HG03354 (cell line): ENCODE data around the gene GUCY2D.
"Not testable (repeated sequence)": the region's sequence is repeated elsewhere in the genome, so short reads cannot be mapped to it uniquely, and the experiment has no call there.

Experiments
- ATAC-seq: cut with Tn5 transposase; IDR thresholded peaks from one replicate; pipeline ENCODE4 v1.9.1; 2021; ENCODE audit warnings: mild to moderate bottlenecking; ENCODE audit not compliant: unreplicated experiment, poor library complexity, severe bottlenecking

The GUCY2D gene

DNA sequence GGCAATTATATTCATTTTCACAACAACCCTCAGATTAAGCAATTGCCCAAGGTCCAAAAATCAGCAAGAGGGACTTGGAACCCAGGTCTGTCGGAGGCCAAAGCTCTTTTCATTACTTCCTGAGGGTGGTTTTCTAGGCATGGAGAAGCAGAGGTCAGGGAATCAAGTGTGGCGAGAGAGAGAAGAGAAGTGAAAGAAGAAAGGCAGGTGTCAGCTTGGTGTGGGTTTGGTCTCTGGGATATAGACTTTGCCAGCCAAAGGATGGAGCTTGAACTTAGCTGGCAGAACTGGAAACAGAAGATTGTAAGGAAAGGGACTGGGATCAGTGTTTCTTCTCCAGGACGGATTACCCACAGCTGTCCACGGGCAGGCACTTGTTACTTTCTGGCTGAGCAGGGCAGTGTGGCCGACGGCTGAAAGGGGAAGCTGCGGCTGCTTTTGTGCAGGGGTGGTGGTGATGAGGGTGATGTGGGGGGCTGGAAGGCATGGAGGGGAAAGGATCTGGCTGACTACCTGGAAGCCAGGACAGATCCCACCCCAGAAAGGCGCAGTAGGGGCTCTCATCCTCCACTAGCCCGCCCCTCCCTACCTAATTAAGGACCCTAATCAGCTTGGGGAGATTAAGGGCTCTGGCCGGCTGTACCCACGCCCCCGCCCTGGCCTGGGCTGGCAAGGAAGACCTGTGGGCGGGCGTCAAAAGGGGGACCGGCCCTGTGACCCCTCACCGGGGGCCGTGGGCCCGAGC is at the start of gene GUCY2D:
Gene GUCY2D, plus strand, starts transcription at position 640 of the 745 bp plus-strand sequence. CDS start 433 bp downstream, outside the sequence.
- no peak for ATAC-seq

DNA sequence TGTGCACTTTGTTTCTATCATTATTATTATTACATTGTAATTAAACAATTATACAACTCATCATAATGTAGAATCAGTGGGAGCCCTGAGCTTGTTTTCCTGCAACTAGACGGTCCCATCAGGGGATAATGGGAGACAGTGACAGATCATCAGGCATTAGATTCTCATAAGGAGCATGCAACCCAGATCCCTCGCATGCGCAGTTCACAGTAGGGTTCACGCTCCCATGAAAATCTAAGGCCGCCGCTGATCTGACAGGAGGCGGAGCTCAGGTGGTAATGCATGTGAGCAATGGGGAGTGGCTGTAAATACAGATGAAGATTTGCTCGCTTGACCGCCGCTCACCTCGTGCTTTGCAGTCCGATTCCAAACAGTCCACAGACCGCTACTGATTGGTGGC is 49.1 kb upstream of the GUCY2D start:
- ATAC-seq, result not testable (repeated sequence)

DNA sequence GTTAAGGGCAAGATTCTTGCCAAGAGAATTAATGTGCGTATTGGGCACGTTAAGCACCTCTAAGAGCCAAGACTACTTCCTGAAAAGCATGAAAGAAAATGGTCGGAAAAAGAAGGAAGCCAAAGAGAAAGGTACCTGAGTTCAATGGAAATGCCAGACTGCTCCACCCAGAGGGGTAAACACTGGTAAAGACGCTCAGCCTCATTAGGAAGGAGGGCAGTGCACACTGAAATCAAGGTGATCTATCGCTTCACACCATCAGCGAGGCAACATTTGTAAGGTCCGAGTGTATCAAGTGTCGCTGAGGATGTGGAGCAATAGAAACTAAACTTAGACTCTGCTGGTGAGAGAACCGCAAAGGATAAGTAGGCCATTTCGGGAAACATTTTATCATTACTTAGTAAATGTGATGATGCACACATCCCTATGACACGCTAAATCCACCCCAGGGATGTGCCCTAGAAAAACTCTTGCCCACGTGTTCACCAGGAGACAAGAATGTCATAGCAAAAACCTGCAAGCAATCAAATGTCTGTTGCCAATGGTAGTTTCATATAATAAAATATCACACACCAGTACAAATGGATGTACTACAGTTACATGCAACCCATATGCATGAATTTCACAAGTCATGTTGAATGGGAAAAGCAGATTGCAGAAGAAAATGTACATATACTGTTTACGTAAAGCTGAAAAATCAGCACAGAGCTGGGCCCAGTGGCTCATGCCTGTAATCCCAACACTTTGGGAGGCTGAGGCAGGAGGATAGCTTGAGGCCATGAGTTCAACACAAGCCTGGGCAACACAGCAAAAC is 46.8 kb upstream of the GUCY2D start:
- ATAC-seq, result no peak

DNA sequence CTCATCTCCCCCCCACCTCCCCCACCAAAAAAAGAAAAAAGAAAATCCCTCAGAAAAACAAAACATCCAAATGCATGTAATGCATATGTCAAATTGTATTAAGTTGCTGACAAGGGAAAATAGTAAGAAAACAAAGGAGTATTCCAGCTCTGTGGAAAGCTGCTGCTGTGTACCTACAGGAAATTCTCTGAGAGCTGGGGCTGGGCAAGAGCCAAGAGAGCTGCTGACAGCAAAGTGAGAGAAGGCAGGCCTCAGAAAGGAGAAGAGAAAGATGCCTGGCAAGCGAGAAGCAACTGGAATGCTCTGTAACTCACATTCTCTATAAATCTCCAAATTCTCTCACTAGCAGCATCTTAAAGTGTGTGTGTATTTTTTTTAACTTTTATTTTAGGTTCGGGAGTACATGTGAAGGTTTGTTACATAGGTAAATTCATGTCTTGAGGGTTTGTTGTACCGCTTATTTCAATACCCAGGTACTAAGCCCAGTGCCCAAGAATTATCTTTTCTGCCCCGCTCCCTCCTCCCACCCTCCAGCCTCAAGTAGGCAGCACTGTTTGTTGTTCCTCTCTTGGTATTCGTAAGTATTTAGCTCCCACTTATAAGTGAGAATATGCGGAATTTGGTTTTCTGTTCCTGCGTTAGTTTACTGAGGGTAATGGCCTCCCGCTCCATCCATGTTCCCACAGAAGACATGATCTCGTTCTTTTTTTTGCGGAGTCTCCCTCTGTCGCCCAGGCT is 46.0 kb upstream of the GUCY2D start:
- no peak for ATAC-seq

DNA sequence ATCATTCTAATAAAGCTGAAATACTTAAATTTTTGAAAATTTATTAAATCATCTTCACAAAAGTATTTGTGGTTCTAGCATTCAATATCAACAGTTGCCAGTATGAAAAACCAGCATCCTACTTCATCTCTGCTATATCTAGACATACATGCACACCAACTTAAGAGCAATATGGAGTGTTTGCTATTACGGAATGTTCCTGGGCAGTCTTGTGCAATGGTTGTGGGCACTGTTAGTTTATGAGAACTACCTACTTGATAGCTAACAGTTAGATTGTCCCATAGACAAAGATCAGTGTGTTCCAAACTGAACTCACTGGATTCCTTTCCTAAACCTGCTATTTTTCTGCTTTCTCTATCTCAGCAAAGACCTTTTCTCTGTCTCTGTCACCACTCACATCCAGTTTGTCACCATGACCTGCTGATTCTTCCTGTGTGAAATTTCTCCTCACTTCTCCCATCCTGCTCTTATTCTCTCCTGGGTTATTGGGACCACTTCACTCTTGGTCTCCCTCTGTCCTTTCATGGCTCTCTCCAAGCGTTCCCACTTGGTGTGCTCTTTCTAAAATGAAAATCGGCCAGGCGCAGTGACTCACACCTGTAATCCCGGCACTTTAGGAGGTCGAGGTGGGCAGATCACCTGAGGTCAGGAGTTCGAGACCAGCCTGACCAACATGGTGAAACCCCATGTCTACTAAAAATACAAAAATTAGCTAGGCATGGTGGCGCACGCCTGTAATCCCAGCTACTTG is 42.7 kb upstream of the GUCY2D start:
- ATAC-seq, result no peak

DNA sequence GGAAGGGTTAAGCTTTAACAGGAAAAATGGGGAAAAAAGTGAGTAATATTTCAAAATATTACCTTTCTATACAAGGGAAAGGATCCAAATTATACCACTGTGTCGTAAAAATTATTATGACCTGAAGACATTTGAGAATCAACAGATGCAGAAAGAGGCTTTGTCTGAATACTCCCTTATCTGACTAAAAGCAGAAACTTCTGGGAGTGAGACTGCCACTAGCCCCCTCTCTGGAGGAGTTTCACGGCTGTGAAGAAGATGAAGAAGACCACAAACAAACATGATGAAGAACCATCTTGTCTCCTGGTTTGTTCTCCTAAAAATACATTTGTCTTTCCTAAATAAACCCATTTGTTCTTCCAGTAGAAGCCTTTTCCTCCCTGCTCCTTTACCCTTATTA is 41.0 kb upstream of the GUCY2D start:
- ATAC-seq, result no peak

DNA sequence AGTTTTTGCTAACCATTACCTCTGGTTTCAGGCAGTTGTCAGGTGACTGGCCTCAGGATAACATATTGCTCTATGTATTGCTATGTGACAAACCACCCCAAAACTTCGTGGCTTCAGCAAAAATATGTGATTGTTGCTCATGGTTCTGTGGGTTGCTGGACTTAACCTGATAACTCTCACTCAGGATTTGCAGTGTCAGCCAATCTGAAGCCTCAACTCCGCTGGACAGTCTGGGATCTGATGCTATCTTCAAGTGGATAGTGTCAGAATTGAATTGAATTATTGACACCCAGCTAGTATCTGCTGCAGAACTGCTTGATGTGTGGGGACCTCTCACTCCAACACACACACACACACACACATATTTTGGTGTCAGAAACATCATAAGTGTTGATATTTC is 34.7 kb upstream of the GUCY2D start:
- ATAC-seq, result no peak

DNA sequence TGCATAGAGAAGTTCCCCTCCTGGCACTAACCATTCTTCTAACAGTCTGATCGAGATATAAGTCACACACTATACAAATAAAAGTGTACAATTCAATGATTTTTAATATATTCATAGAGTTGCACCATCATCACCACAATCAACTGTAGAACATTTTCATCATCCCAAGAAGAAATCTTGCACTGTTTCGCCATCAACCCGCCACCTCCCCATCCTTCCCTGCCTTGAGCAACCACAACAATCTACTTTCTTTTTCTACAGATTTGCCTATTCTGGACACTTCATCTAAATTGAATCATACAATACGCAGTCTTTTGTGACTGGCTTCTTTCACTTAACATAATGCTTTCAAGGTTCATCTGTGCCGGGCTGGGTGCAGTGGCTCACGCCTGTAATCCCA is 33.0 kb upstream of the GUCY2D start:
- no peak for ATAC-seq

DNA sequence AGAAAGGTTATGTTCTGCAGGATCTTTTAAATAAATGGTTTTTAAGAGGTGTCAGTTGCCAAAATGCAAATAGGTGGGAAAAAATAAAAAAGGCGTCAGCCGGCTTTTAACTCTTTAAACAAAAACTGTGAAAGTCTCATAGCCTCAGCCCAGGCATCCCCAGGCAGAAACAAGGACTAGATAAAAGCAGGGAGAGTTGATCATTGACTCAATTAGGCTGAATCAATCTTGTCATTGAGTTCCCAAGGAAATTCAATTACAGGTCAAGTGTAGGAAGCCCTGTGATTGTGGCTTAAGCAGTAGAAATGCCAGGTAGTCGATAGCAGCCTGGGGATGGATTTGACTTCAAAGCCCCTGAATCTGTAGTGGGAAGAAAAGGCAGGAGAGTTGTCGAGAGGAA is 30.8 kb upstream of the GUCY2D start:
- no peak for ATAC-seq

DNA sequence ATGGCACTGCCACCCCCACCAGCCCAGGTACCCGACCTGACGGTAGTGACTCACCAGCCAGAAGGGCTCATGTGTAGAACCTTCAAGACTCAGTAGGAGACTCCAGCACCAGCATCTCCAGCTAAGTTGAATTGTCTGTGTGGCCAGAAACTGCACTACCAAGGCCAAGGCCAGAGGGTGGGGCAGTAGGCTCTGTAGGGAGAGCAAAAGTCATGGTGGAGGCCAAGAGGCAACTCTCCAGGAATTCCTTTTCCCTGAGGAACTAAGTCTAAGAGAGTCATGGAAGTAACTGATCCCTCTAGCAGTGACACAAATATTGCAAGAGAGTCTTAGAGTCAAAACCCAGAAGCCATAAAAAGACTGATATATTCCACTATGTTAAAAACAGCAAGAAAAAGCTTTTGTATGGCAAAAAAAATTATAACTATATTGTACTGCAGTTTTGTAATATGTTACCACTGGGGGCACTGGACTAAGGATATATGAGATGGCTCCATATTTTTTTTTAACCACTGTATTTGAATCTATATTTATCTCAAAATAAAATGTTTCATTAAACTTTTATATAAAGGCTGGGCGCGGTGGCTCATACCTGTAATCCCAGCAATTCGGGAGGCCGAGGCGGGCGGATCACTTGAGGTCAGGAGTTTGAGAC is 30.2 kb upstream of the GUCY2D start:
- no peak for ATAC-seq

DNA sequence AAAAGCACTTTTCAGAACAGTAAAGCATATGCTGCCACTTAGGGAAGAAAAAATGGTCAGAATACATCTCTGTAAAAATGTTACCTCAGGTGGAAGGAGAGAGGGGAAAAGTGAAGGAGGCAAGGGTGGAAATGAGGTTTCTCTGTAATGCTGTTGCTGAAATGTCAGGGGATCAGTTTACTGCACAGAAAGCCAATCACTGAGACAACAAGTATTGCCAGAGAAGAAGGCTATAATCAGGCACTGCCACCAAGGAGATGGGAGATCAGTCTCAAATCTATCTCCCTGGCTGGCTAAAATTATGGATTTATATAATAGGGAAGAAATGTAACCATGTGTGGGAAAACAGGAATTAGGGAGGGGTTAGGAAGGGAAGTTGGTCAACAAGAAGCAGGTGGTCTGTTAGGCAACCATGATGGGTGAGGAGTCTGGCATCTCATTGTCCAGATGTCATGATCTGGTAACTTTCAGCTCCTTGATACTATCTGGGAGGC is 27.7 kb upstream of the GUCY2D start:
- no peak for ATAC-seq

DNA sequence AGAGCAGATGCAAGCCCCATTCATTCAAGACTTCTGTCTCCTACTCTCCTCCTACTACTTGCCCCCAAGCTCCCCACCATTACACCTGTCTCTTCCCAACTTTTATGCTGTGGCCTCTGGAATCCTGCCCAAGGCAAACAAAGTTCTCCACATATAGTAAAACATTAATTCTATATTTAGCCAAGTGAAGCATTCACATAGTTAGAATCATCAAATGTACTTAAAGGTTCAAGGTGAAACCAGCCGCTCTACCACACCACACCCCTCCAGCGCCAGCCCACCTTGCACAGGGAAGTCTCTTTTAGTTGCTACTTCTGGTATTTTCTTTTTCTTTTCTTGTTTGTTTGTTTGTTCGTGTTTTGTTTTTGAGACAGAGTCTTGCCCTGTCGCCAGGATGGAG is 25.4 kb upstream of the GUCY2D start:
- ATAC-seq, result no peak

DNA sequence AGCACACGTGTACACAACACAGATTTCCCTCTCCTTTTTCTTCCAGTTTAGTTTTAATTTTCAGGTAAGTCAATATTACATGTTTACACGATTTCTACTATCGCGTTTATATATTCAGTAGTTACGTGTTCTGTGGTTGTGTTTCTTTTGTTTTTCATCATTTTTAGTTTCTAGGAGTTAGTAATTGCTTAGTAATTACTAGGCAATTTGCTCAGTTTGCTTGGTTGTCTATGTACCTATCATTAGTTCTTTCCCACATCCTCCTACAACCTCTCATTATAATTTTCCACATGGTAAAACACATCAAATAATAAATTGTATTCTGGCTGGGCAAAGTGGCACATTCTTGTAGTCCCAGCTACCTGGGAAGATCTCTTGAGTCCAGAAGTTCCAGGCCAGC is 24.6 kb upstream of the GUCY2D start:
- no peak for ATAC-seq

DNA sequence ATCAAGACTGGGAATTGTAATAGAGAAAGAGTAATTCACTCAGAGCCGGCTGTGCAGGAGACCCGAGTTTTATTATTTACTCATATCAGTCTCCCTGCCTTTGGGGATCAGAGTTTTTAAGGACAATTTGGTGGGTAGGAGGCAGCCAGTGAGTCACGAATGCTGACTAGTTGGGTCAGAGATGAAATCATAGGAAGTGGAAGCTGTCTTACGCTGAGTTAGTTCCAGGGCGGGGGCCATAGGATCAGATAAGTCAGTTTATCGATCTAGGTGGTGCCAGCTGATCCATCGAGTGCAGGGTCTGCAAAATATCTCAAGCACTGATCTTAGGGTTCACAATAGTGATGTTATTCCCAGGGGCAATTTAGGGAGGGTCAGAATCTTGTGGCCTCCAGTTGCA is 20.2 kb upstream of the GUCY2D start:
- ATAC-seq, result no peak

DNA sequence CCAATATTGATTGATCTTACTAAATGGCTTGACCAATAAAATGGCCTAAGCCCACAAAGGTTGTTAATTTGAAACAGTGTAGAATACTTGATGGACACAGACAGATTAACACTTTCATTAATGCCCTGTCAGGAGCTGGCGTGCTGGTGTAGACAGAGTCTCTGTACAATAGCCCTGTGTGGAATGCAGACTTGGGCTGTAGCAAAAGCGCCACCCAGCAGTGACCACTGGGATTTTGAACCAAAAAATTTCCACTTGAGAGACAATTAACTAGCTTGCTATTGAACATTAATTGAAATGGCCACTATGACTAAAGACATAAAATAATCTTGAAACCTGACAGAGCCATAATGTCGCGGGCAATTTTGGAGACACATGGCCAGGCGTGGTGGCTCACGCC is 19.7 kb upstream of the GUCY2D start:
- ATAC-seq, result no peak

DNA sequence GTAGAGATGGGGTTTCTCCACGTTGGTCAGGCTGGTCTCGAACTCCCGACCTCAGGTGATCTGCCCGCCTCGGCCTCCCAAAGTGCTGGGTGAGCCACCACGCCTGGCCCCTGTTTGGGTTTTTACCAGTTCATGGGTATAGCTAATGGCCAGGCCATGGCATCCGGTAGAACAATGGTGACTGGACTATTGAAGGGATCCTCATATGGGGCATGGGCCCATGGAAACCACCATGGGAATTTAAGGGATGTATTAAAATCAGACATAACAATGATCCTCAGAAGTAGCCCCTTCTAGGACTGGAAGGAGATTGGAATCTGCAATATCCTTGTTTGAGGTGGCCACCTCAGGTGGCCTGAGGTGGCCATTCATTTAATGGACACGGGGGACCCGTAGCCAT is 17.5 kb upstream of the GUCY2D start:
- no peak for ATAC-seq

DNA sequence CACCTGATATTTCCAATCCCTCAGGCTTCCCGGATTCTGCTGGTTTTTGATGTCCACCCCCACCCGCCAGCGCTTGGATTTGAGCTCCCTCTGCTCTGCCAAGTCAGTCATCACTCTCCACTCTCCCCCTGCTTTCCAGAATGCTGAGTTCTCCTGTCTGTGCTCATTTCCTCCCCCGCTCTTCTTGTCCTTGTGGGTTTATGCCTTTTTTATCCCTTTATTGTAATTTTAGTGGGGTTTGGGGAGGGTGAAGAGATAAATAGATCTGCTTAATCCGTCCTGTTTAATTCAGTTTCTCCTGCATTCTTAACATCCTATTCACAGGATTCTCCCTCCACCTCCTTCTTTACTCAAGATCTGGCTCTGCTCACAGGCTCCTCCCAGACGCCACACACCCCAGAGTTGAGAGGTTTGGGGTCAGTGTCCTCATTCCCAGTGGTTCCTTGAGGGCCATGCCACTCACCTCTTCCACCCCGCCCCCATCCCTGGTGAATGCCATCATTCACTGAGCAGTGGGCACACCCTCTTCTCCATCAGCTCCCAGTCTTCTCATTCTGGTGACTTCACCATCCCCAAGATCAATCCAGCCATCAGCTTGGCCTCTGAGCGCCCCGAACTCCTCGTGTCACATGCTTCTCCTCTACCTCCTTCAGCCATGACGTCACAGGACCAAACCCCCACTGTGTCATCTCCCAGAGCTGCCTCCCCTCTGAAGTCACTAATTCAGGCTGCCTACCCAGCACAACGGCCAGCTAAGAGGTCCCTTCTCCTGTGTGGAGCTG is 15.1 kb upstream of the GUCY2D start:
- no peak for ATAC-seq

DNA sequence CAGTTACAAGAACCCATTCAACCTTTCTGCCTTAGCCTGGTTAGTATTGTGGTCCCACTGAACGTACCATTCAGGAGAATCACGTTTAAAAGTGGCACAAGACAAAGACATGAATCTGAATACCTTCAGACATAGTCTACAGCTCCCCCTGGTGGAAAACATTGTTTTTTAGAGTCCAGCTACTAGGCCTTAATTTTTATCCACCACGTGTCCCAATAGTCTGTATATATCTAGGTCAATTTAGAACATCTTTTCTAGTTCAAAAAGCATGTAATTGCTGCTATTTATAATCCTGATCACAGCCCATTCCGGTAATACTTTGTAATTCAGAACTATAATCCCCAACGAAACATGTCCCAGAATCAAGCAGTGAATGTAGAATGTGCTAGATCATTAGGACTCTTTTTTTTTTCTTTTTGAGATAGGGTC is 13.7 kb upstream of the GUCY2D start:
- ATAC-seq, result peak; percentile 48
